Limb (tissue), 2 donors: ENCODE measurements around the gene KLHL13.

Experiments
- DNase-seq, 2 donors: peaks; one replicate each; pipeline ENCODE4 v3.0.0-alpha.2; 2016; ENCODE audit errors: extremely low spot score in 2 of 2

The KLHL13 gene

GRCh38 chrX:117871796-117872195 lies 244.8 kb downstream of the KLHL13 start:
- DNase-seq, result no peak

GRCh38 chrX:117860517-117860916 lies 256.1 kb downstream of the KLHL13 start:
- DNase-seq, result no peak

- no peak for DNase-seq
Measured at GRCh38 chrX:117854806-117855205, 261.8 kb downstream of the KLHL13 start.

DNA sequence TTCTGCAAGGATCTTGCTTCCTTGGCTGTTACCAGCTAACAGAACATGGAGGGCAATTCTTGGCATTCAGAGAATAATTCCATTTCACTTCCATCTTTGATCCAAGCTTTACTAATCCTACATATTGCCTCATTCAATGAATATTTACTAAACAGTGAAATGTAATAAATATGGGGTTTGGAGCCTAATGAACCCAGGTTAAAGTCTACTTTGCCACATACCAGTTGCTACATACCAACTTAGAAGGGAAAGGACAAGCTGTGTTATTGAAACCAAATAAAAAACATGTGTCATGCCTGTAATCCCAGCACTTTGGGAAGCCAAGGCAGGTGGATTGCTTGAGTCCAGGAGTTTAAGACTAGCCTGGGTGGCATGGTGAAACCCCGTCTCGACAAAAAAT lies 265.6 kb downstream of the KLHL13 start:
- DNase-seq, result no peak
